ENCODE data around the gene ZPR1.
"Not testable (repeated sequence)": the region's sequence is repeated elsewhere in the genome, so short reads cannot be mapped to it uniquely, and the experiment has no call there.

Gene ZPR1, protein sequence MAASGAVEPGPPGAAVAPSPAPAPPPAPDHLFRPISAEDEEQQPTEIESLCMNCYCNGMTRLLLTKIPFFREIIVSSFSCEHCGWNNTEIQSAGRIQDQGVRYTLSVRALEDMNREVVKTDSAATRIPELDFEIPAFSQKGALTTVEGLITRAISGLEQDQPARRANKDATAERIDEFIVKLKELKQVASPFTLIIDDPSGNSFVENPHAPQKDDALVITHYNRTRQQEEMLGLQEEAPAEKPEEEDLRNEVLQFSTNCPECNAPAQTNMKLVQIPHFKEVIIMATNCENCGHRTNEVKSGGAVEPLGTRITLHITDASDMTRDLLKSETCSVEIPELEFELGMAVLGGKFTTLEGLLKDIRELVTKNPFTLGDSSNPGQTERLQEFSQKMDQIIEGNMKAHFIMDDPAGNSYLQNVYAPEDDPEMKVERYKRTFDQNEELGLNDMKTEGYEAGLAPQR

GRCh38 chr11:116787786-116788486, at the start of gene ZPR1:
Gene ZPR1, minus strand, starts transcription at chr11:116788023. Its CDS starts 33 bp downstream, at chr11:116787990.
- peak; percentile 72 for DNase-seq (ENCODE audit: low read depth, low spot score)
- in situ Hi-C loops (cut with HindIII; ENCODE audit: low sequenced_read_pairs): no loop called here
- peak within 1 kb of the TSS; percentile 80 for H3K4me3 ChIP-seq (ENCODE audit: low read depth, low read length)
- TF ChIP-seq, protein P1, sequence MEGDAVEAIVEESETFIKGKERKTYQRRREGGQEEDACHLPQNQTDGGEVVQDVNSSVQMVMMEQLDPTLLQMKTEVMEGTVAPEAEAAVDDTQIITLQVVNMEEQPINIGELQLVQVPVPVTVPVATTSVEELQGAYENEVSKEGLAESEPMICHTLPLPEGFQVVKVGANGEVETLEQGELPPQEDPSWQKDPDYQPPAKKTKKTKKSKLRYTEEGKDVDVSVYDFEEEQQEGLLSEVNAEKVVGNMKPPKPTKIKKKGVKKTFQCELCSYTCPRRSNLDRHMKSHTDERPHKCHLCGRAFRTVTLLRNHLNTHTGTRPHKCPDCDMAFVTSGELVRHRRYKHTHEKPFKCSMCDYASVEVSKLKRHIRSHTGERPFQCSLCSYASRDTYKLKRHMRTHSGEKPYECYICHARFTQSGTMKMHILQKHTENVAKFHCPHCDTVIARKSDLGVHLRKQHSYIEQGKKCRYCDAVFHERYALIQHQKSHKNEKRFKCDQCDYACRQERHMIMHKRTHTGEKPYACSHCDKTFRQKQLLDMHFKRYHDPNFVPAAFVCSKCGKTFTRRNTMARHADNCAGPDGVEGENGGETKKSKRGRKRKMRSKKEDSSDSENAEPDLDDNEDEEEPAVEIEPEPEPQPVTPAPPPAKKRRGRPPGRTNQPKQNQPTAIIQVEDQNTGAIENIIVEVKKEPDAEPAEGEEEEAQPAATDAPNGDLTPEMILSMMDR (IDR thresholded peaks at IDR 0.05; ENCODE audit: low read depth, low read length): no peak

- no peak for DNase-seq (ENCODE audit: low read depth, low spot score)
- H3K4me3 ChIP-seq (ENCODE audit: low read depth, low read length): no peak overlapping the region
- TF ChIP-seq, protein P1 (IDR thresholded peaks at IDR 0.05; ENCODE audit: low read depth, low read length): no peak
- in situ Hi-C loops (cut with HindIII; ENCODE audit: low sequenced_read_pairs): no loop called here
These were observed 48.8 kb upstream of the ZPR1 start for GRCh38 chr11:116836632-116836991.

DNA sequence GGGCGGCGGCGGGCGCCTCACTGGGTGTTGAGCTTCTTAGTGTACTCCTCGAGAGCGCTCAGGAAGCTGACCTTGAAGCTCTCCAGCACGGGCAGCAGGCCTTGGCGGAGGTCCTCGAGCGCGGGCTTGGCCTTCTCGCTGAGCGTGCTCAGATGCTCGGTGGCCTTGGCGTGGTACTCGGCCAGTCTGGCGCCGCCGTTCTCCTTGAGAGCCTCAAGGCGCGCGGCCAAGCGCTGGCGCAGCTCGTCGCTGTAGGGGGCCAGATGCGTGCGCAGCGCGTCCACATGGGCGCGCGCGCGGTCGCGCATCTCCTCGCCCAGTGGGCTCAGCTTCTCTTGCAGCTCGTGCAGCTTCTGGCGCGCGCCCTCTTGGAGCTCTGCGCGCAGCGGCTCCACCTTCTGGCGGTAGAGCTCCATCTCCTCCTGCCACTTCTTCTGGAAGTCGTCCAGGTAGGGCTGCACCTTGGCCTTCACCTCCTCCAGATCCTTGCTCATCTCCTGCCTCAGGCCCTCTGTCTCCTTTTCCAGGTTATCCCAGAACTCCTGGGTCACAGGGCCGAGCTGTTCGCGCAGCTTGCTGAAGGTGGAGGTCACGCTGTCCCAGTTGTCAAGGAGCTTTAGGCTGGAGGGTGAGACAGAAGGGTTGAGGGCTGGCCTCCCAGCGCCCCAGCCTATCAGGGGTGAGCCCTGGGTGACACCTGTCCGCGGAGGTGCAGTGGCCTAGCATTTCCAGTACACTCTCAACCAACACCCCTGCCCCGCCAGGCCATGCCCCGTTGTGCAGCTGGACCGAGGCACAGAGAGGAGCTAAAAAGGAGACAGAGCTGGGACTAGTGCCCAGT, 48.2 kb upstream of the ZPR1 start:
- peak overlapping the region; percentile 27 for H3K4me3 ChIP-seq (ENCODE audit: low read depth, low read length)
- in situ Hi-C loops (cut with HindIII; ENCODE audit: low sequenced_read_pairs): no loop called here
- peak; percentile 94 for DNase-seq (ENCODE audit: low read depth, low spot score)
- TF ChIP-seq, protein P1 (IDR thresholded peaks at IDR 0.05; ENCODE audit: low read depth, low read length): peak; percentile 74

GRCh38 chr11:116835042-116835772, 47.4 kb upstream of the ZPR1 start:
- in situ Hi-C loops (cut with HindIII; ENCODE audit: low sequenced_read_pairs): no loop called here
- peak overlapping the region; percentile 27 for H3K4me3 ChIP-seq (ENCODE audit: low read depth, low read length)
- no peak for DNase-seq (ENCODE audit: low read depth, low spot score)
- TF ChIP-seq, protein P1 (IDR thresholded peaks at IDR 0.05; ENCODE audit: low read depth, low read length): no peak

GRCh38 chr11:116834535-116835041, 46.8 kb upstream of the ZPR1 start:
- in situ Hi-C loops (cut with HindIII; ENCODE audit: low sequenced_read_pairs); DNase-seq (ENCODE audit: low read depth, low spot score); H3K4me3 ChIP-seq (ENCODE audit: low read depth, low read length): not testable (repeated sequence)

GRCh38 chr11:116833816-116834534, 46.2 kb upstream of the ZPR1 start:
- TF ChIP-seq, protein P1 (IDR thresholded peaks at IDR 0.05; ENCODE audit: low read depth, low read length): no peak
- in situ Hi-C loops (cut with HindIII; ENCODE audit: low sequenced_read_pairs): no loop called here
- no peak for DNase-seq (ENCODE audit: low read depth, low spot score)

More at GRCh38 chr11:116833816-116834534, 46.2 kb upstream of the ZPR1 start:
- no peak overlapping the region for H3K4me3 ChIP-seq (ENCODE audit: low read depth, low read length)

Measured in astrocyte of the spinal cord (primary cell).